Measurements from ENCODE around the gene MAN1A2.
"Not testable (repeated sequence)": the region's sequence is repeated elsewhere in the genome, so short reads cannot be mapped to it uniquely, and the experiment has no call there.

The MAN1A2 gene

GRCh38 chr1:117556976-117557375 is 189.7 kb downstream of the MAN1A2 start:
- no peak for TF ChIP-seq CTCF (IDR thresholded peaks at IDR 0.05; ENCODE audit: borderline replicate concordance, control extremely low read depth, extremely low read depth, insufficient read depth, missing control alignments)
- DNase-seq (ENCODE audit: low spot score), result no peak
- in situ Hi-C loops (cut with MboI; ENCODE audit: low sequenced_read_pairs, unreplicated experiment), result no loop called here

GRCh38 chr1:117558451-117558850 is 191.2 kb downstream of the MAN1A2 start:
- DNase-seq (ENCODE audit: low spot score); in situ Hi-C loops (cut with MboI; ENCODE audit: low sequenced_read_pairs, unreplicated experiment): not testable (repeated sequence)

GRCh38 chr1:117559139-117559538 is 191.9 kb downstream of the MAN1A2 start:
- no peak for TF ChIP-seq CTCF (IDR thresholded peaks at IDR 0.05; ENCODE audit: borderline replicate concordance, control extremely low read depth, extremely low read depth, insufficient read depth, missing control alignments)
- in situ Hi-C loops (cut with MboI; ENCODE audit: low sequenced_read_pairs, unreplicated experiment), result no loop called here
- DNase-seq (ENCODE audit: low spot score), result no peak

GRCh38 chr1:117559985-117560384 is 192.7 kb downstream of the MAN1A2 start:
- TF ChIP-seq CTCF (IDR thresholded peaks at IDR 0.05; ENCODE audit: borderline replicate concordance, control extremely low read depth, extremely low read depth, insufficient read depth, missing control alignments), result no peak
- no peak for DNase-seq (ENCODE audit: low spot score)
- in situ Hi-C loops (cut with MboI; ENCODE audit: low sequenced_read_pairs, unreplicated experiment), result no loop called here

GRCh38 chr1:117561071-117561470 is 193.8 kb downstream of the MAN1A2 start:
- in situ Hi-C loops (cut with MboI; ENCODE audit: low sequenced_read_pairs, unreplicated experiment), result no loop called here
- no peak for DNase-seq (ENCODE audit: low spot score)
- TF ChIP-seq CTCF (IDR thresholded peaks at IDR 0.05; ENCODE audit: borderline replicate concordance, control extremely low read depth, extremely low read depth, insufficient read depth, missing control alignments), result no peak

GRCh38 chr1:117561551-117561950 is 194.3 kb downstream of the MAN1A2 start:
- no peak for TF ChIP-seq CTCF (IDR thresholded peaks at IDR 0.05; ENCODE audit: borderline replicate concordance, control extremely low read depth, extremely low read depth, insufficient read depth, missing control alignments)

GRCh38 chr1:117562581-117563491 is 195.6 kb downstream of the MAN1A2 start:
- DNase-seq (ENCODE audit: low spot score), result no peak
- no peak for TF ChIP-seq CTCF (IDR thresholded peaks at IDR 0.05; ENCODE audit: borderline replicate concordance, control extremely low read depth, extremely low read depth, insufficient read depth, missing control alignments)
- in situ Hi-C loops (cut with MboI; ENCODE audit: low sequenced_read_pairs, unreplicated experiment), result no loop called here

More at GRCh38 chr1:117561551-117561950, 194.3 kb downstream of the MAN1A2 start:
- in situ Hi-C loops (cut with MboI; ENCODE audit: low sequenced_read_pairs, unreplicated experiment), result no loop called here
- no peak for DNase-seq (ENCODE audit: low spot score)
